Measurements from ENCODE around the gene RAPGEF5. TPM values are rescaled to one million over a fixed set of nuclear protein-coding genes. Genes with fewer than 3 reads are reported as not detected.

Gene RAPGEF5
- total and polyA plus RNA-seq, 10 of the 15 experiments (the other 5 are each of a cell fraction or from before 2014, with no cell fraction given), result 0.38 to 4.0 (median 1.6) TPM; not detected in 1

- Histone ChIP-seq H3K4me2 (ENCODE audit: control insufficient read depth, insufficient read depth) (no peak overlapping the region), H3K9me3 (replicated peaks; ENCODE audit: control insufficient read depth, insufficient read depth, low read length) (no peaks in the 10 kb centered on the region), H3K9ac (ENCODE audit: control insufficient read depth, insufficient read depth, low read length) (no peak overlapping the region), H3K27me3 (replicated peaks in 1 of 2; ENCODE audit: control insufficient read depth in 2 of 2, insufficient read depth in 2 of 2, low read length in 1 of 2) (0 out of 4 replicates have a peak, but pooled peaks cover 0 to under 1% of the 10 kb centered on the region in 2 experiments), H4K20me1 (ENCODE audit: control insufficient read depth, insufficient read depth) (no peaks in the 10 kb centered on the region), H3K27ac (ENCODE audit: control insufficient read depth, insufficient read depth) (no peak overlapping the region), H2AFZ (ENCODE audit: control insufficient read depth, low read depth, low read length) (no peak overlapping the region), H3K4me1 (ENCODE audit: control insufficient read depth, insufficient read depth, low read length) (no peaks in the 10 kb centered on the region), H3K79me2 (ENCODE audit: control insufficient read depth, insufficient read depth, low read length) (no peaks in the 10 kb centered on the region), H3K4me3 (no peak overlapping the region), H3K36me3 (ENCODE audit: control insufficient read depth in 2 of 2, insufficient read depth in 2 of 2, low read length in 1 of 2) (no peaks in the 10 kb centered on the region)
- CTCF ChIA-PET, result interaction anchor here (0.9 to 4.4 kb wide), 3 partner anchors 14 to 22 kb away, joined by 3 to 17 read pairs (median 3); no protein-coding TSS in a partner anchor
- FAIRE-seq, result no peak
- WGBS (ENCODE audit: insufficient coverage, insufficient replicate concordance, low lambda C conversion rate, missing lambda C conversion rate), result 39% methylated on average over 3 of the region's 3 CpGs
- SMC1A ChIA-PET (ENCODE audit: uncharacterized antibody, unreplicated experiment), result interaction anchor here (0.7 to 0.9 kb wide), 2 partner anchors 12 to 16 kb away, joined by 3 read pairs; no protein-coding TSS in a partner anchor
- DNase-seq (ENCODE audit: low read depth, low spot score), result no peak
- no peak for ATAC-seq
- RAD21 ChIA-PET (ENCODE audit: unreplicated experiment), result no interaction called here
- BruUV-seq (replicated peaks), result no TSS peak
- in situ Hi-C loops (cut with MboI) (loop anchor here (25.0 kb wide), 1 partner anchor 612 kb away; the partner anchor contains the start of gene IL6), intact Hi-C loops (cut with micrococcal nuclease; ENCODE audit: unreplicated experiment) (no loop called here)
- POLR2A ChIA-PET, result no interaction called here
- TF ChIP-seq NR2C2 (IDR thresholded peaks at IDR 0.05; ENCODE audit: borderline replicate concordance, control insufficient read depth, insufficient read length, low read depth), result no peak
- no peak for TF ChIP-seq FOS (IDR thresholded peaks at IDR 0.05; ENCODE audit: borderline replicate concordance, extremely low read depth, insufficient read length)
- TF ChIP-seq, protein P1, sequence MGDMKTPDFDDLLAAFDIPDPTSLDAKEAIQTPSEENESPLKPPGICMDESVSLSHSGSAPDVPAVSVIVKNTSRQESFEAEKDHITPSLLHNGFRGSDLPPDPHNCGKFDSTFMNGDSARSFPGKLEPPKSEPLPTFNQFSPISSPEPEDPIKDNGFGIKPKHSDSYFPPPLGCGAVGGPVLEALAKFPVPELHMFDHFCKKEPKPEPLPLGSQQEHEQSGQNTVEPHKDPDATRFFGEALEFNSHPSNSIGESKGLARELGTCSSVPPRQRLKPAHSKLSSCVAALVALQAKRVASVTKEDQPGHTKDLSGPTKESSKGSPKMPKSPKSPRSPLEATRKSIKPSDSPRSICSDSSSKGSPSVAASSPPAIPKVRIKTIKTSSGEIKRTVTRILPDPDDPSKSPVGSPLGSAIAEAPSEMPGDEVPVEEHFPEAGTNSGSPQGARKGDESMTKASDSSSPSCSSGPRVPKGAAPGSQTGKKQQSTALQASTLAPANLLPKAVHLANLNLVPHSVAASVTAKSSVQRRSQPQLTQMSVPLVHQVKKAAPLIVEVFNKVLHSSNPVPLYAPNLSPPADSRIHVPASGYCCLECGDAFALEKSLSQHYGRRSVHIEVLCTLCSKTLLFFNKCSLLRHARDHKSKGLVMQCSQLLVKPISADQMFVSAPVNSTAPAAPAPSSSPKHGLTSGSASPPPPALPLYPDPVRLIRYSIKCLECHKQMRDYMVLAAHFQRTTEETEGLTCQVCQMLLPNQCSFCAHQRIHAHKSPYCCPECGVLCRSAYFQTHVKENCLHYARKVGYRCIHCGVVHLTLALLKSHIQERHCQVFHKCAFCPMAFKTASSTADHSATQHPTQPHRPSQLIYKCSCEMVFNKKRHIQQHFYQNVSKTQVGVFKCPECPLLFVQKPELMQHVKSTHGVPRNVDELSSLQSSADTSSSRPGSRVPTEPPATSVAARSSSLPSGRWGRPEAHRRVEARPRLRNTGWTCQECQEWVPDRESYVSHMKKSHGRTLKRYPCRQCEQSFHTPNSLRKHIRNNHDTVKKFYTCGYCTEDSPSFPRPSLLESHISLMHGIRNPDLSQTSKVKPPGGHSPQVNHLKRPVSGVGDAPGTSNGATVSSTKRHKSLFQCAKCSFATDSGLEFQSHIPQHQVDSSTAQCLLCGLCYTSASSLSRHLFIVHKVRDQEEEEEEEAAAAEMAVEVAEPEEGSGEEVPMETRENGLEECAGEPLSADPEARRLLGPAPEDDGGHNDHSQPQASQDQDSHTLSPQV (IDR thresholded peaks at IDR 0.05), result no peak
- no peak for TF ChIP-seq CEBPZ (IDR thresholded peaks at IDR 0.05; ENCODE audit: low read depth, low read length)
- no peak for TF ChIP-seq RBBP5 (conservative IDR thresholded peaks at IDR 0.05)
- no peak for TF ChIP-seq KLF5 (IDR thresholded peaks at IDR 0.05; ENCODE audit: partially characterized antibody)
- TF ChIP-seq CHD4 (IDR thresholded peaks at IDR 0.05), result no peak
- no peak for TF ChIP-seq SUPT20H (IDR thresholded peaks at IDR 0.05; ENCODE audit: borderline replicate concordance, control insufficient read depth, low read depth, low read length)
- no peak for TF ChIP-seq ATF3 (IDR thresholded peaks at IDR 0.05; ENCODE audit: borderline replicate concordance, extremely low read depth, low read depth, low read length)
- no peak for TF ChIP-seq BHLHE40 (IDR thresholded peaks at IDR 0.05; ENCODE audit: borderline replicate concordance in 1 of 2, low read depth in 2 of 2, low read length in 1 of 2)
- no peak for TF ChIP-seq PML (IDR thresholded peaks at IDR 0.05; ENCODE audit: low read length)
- no peak for TF ChIP-seq ZBED1 (IDR thresholded peaks at IDR 0.05; ENCODE audit: borderline replicate concordance)
- no peak for TF ChIP-seq ESRRA (IDR thresholded peaks at IDR 0.05; ENCODE audit: low read length)
Observed at GRCh38 chr7:22124941-22125340, 232.0 kb downstream of the RAPGEF5 start.

Data from GM12878 (cell line).